WERI-Rb-1 (cell line): ENCODE data around the gene TRIP13.

Experiments
- DNase-seq: peaks from one replicate; pipeline ENCODE4 v3.0.0-alpha.2; 2020
- H3K27ac ChIP-seq: fragments of 250-450 bp; sonication (Bioruptor Pico); 2 replicates; pipeline ENCODE4 v1.5.1; 2020; ENCODE audit warnings: mild to moderate bottlenecking, moderate library complexity
- H3K27me3 ChIP-seq: fragments of 250-450 bp; sonication (Bioruptor Pico); 2 replicates; pipeline ENCODE4 v1.5.1; 2021; ENCODE audit warnings: mild to moderate bottlenecking, low read depth, moderate library complexity; ENCODE audit not compliant: insufficient read depth, severe bottlenecking
- H3K36me3 ChIP-seq: fragments of 250-450 bp; sonication (Bioruptor Pico); 2 replicates; pipeline ENCODE4 v1.5.1; 2020; ENCODE audit warnings: mild to moderate bottlenecking, moderate library complexity
- H3K4me3 ChIP-seq: 2 replicates; pipeline ENCODE4 v1.5.1; 2011; ENCODE audit warnings: low read depth, mild to moderate bottlenecking, control low read depth, low read length
- H3K9me3 ChIP-seq: fragments of 250-450 bp; sonication (Bioruptor Pico); 2 replicates; pipeline ENCODE4 v1.5.1; 2021; ENCODE audit warnings: mild to moderate bottlenecking, moderate library complexity; ENCODE audit not compliant: severe bottlenecking
- TF ChIP-seq, protein P1 (sequence below): IDR thresholded peaks from 2 replicates; pipeline ENCODE4 v1.5.1; 2011; ENCODE audit warnings: low read depth, mild to moderate bottlenecking, control low read depth, inconsistent platforms, low read length

The TRIP13 gene

DNA sequence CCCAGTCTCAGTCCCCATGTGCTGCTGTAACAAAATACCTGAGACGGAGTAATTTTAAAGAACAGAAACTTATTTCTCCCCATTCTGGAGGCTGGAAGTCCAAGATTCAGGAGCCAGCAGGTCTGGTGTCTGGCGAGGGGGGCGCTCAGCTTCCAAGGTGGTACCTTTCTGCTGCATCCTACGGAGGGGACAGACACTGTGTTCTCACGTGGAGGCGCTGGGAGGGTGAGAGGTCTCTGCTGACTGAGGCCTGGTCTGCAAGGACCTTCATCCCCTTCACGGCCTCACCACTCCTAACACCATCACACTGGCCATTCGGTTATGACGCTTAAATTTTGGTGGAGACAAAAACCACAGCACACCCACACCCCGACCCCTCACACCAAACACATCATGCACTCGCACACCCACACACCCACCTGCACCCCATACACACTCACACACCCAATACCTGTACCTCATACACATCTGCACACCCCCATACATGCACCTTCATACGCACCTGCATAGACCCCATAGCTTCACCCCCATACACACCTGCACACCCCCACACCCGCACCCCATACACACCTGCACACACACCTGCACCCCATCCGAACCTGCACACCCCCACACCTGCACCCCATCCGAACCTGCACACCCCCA lies 32.1 kb upstream of the TRIP13 start:
- H3K36me3 ChIP-seq: peaks cover 41% of the 10 kb centered on the region
- H3K27ac ChIP-seq: no peak overlapping the region
- H3K4me3 ChIP-seq: no peak overlapping the region
- TF ChIP-seq, protein P1, sequence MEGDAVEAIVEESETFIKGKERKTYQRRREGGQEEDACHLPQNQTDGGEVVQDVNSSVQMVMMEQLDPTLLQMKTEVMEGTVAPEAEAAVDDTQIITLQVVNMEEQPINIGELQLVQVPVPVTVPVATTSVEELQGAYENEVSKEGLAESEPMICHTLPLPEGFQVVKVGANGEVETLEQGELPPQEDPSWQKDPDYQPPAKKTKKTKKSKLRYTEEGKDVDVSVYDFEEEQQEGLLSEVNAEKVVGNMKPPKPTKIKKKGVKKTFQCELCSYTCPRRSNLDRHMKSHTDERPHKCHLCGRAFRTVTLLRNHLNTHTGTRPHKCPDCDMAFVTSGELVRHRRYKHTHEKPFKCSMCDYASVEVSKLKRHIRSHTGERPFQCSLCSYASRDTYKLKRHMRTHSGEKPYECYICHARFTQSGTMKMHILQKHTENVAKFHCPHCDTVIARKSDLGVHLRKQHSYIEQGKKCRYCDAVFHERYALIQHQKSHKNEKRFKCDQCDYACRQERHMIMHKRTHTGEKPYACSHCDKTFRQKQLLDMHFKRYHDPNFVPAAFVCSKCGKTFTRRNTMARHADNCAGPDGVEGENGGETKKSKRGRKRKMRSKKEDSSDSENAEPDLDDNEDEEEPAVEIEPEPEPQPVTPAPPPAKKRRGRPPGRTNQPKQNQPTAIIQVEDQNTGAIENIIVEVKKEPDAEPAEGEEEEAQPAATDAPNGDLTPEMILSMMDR: no peak
- no peaks in the 10 kb centered on the region for H3K9me3 ChIP-seq
- DNase-seq: no peak
- no peaks in the 10 kb centered on the region for H3K27me3 ChIP-seq

DNA sequence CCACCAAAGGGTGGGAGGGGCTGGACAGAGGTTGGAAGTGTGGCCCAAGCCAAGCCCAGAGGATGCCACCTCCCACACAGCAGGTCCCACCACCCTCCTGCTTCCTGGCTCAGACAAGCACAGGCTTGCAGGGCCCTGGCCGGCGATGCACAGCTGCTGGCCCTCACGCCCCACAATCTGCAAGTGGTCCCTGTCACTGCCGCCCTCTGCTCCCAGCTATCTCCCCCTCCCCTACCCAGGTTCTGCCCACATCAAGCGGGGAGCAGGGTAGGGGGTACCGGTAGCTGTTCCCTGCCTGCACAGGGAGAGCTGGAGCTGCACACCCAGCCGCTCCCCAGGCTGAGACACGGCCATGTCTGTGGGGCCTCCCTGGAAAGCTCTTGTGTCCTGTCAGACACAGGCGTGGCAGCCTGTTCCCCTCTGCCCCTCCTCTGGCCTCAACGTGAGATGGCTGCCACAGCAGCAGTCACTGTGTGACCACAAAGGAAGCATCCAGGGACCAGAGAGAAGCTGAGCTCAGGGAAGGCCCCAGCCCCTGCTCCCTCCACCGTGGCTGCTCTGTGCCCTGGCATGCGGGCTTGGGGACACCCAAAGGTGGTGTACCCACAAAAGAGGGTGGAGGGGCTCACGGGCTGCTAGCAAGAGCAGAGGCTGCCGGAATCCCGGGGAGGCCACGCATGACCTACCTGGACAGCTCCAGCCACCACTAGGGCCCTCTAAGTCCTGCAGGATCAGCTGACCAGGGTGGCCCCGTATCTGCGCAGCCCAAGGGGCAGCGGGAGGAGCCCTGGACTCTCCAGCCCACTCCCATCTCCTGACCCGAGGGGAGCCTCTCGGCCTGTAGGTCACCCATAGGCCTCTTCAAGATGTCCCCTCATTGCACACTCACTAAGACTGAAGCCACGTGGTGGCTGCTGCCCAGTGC lies 31.0 kb upstream of the TRIP13 start:
- H3K27ac ChIP-seq: no peak overlapping the region
- TF ChIP-seq, protein P1: no peak
- H3K4me3 ChIP-seq: no peak overlapping the region
- no peak for DNase-seq
- H3K36me3 ChIP-seq: peaks cover 51% of the 10 kb centered on the region
- H3K27me3 ChIP-seq: no peaks in the 10 kb centered on the region
- no peaks in the 10 kb centered on the region for H3K9me3 ChIP-seq

DNA sequence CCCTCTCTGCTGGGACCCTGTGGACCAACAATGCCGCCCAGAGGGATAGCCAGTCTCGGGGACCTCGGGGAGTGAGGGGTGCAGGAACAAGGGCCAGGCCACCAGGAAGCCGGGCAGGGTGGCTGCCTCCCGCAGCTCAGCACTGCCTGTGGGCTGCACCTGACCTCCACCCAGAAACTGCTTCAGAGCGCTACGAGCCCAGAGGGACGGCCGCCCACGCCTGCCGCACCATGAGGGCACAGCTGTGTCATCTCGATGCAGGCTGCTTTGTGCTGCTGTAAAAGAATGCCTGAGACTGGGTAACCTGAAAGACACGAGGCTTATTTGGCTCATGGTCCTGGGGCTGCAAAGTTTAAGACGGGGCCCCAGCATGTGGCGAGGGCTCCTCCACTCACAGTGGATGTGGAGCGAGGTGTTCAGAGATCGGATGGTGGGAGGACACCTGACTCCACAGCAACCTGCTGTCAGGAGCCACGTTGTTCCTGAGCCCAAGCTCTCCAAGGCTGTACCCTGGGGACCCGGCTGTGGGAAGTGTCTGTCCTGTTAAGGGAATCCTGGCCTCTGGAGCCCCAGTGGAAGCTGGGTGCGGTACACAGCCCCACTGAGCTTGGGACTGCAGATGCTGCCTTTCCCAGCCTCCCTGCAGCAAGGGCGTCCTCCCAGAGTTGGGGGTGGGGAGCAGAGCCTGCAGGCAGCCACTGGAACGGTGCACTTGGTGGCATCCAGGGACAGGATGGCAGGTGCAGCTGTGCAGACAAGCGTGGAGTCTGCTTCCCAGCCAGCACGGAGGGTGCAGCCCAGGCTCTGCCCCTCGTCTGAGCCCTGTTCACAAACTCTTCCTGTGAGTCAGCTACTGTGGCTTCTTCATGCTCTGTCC lies 30.1 kb upstream of the TRIP13 start:
- Histone ChIP-seq H3K27me3 (no peaks in the 10 kb centered on the region), H3K4me3 (no peak overlapping the region), H3K36me3 (peaks cover 60% of the 10 kb centered on the region), H3K9me3 (no peaks in the 10 kb centered on the region), H3K27ac (no peak overlapping the region)
- no peak for DNase-seq
- TF ChIP-seq, protein P1: no peak

DNA sequence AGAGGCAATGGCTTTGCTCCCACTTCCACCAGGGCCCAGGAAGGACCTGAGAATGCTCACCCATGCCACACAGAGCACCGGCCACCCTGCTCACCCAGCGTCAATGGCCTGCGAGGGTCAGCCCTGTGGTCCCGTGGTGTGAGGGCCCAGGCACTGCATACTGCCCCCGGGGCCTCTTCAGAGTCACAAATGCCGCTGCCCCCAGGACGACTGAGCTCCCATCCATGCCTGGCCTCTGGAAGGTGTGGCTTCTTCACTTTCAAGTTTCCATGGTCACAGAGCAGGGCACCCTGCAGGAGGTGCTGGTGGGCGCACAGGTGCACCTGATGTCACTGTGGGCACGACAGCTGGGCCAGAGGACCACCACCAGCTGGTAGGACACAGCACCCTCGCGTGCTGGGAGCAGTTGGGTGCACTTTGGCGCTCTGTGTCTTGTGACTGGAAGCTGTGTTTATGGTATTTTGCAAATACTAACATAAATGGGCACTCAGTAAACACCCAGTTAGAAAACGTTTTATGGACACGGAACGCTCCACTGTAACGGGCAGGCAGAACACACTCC lies 29.4 kb upstream of the TRIP13 start:
- no peaks in the 10 kb centered on the region for H3K9me3 ChIP-seq
- TF ChIP-seq, protein P1: no peak; the same call in 1 of the 2 replicates
- H3K27ac ChIP-seq: no peak overlapping the region
- no peaks in the 10 kb centered on the region for H3K27me3 ChIP-seq
- peaks cover 68% of the 10 kb centered on the region for H3K36me3 ChIP-seq
- DNase-seq: no peak
- no peak overlapping the region for H3K4me3 ChIP-seq

DNA sequence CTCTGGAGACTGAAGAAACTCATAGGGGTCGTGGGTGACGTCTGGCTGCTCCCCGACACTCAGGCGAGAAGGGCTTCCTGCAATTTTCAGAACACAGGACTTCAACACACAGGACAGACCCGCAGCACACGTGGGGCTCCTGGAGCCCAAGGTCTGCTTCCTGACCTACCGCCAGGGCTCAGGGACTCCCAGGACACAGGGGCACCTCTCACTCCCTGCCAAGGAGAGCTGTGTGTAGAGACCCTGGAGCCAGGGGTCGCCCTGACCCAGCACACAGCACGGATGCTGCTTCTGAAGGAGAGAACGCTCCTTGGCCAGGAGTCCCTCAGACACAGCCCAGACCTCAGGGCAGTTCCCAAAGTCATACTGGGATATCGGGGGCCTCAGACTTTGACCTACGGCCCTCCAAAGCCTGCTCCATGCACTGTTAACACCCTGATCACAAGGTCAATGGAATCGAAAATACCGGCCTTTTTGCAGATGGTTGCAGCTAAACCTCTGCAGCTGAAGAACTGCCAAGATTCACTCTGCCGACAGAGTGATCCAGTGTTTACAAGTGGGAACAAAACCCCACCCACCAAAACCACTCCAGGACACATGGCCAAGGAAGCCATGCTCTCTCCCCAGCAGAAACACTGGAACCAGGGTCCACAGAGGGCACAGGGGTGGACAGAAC lies 28.1 kb upstream of the TRIP13 start:
- Histone ChIP-seq H3K9me3 (no peaks in the 10 kb centered on the region), H3K27ac (no peak overlapping the region), H3K27me3 (no peaks in the 10 kb centered on the region), H3K36me3 (peaks cover 81% of the 10 kb centered on the region), H3K4me3 (no peak overlapping the region)
- no peak for DNase-seq
- TF ChIP-seq, protein P1: no peak
